Measurements from ENCODE around the gene RGMB. TPM values are rescaled to one million over a fixed set of nuclear protein-coding genes. Genes with fewer than 3 reads are reported as not detected.

The RGMB gene
- polyA plus RNA-seq, 1 donor (not counting 4 experiments of a cell fraction or from before 2014, with no cell fraction given): 16.3 TPM

GRCh38 chr5:98753507-98753906 lies 20.0 kb upstream of the RGMB start:
- Histone ChIP-seq H4K20me1 (ENCODE audit: control insufficient read depth, extremely low read depth, insufficient read depth, low read length) (no peaks in the 10 kb centered on the region), H2AFZ (ENCODE audit: control insufficient read depth, low read length) (no peak overlapping the region), H3K4me2 (ENCODE audit: control insufficient read depth, extremely low read depth, insufficient read depth, low read depth, low read length) (no peak overlapping the region), H3K9ac (ENCODE audit: control insufficient read depth, extremely low read depth, insufficient read depth, low read length) (no peak overlapping the region), H3K4me1 (ENCODE audit: control insufficient read depth, extremely low read depth, insufficient read depth, low read length) (no peaks in the 10 kb centered on the region), H3K9me1 (ENCODE audit: control insufficient read depth, extremely low read depth, insufficient read depth, low read length) (no peaks in the 10 kb centered on the region), H3K27me3 (ENCODE audit: control insufficient read depth, extremely low read depth, insufficient read depth, low read length) (no peaks in the 10 kb centered on the region), H3K9me3 (ENCODE audit: control insufficient read depth, low read depth, low read length) (no peaks in the 10 kb centered on the region), H3K27ac (ENCODE audit: control insufficient read depth, insufficient read depth, low read length) (no peak overlapping the region), H3K36me3 (ENCODE audit: control insufficient read depth in 2 of 2, extremely low read depth in 1 of 2, insufficient read depth in 2 of 2, low read length in 2 of 2) (no peaks in the 10 kb centered on the region), H3K79me2 (ENCODE audit: control insufficient read depth, insufficient read depth, low read length) (no peaks in the 10 kb centered on the region), H3K4me3 (ENCODE audit: control insufficient read depth in 2 of 3, extremely low read depth in 1 of 3, insufficient read depth in 2 of 3, low read depth in 1 of 3, low read length in 3 of 3) (no peak overlapping the region)
- DNase-seq (ENCODE audit: low read depth, low spot score): no peak
- dilution Hi-C loops (cut with MboI; ENCODE audit: extremely low pct_ligation_motif_present, low sequenced_read_pairs): loop anchor here (25.0 kb wide), 1 partner anchor 316 kb away; no protein-coding TSS in a partner anchor
- no peak for TF ChIP-seq CTCF (optimal IDR thresholded peaks at IDR 0.05 in 1 of 3, IDR thresholded peaks at IDR 0.05 in 1 of 3, conservative IDR thresholded peaks at IDR 0.05 in 1 of 3; ENCODE audit: extremely low read depth in 1 of 3, insufficient read depth in 2 of 3, low read length in 3 of 3)
- TF ChIP-seq EZH2 (IDR thresholded peaks at IDR 0.05; ENCODE audit: low read length): no peak
- FAIRE-seq: no peak

GRCh38 chr5:98755406-98755805 lies 18.1 kb upstream of the RGMB start:
- Histone ChIP-seq H3K9ac (ENCODE audit: control insufficient read depth, extremely low read depth, insufficient read depth, low read length) (no peak overlapping the region), H3K4me2 (ENCODE audit: control insufficient read depth, extremely low read depth, insufficient read depth, low read depth, low read length) (no peak overlapping the region), H3K79me2 (ENCODE audit: control insufficient read depth, insufficient read depth, low read length) (no peaks in the 10 kb centered on the region), H3K4me3 (ENCODE audit: control insufficient read depth in 2 of 3, extremely low read depth in 1 of 3, insufficient read depth in 2 of 3, low read depth in 1 of 3, low read length in 3 of 3) (no peak overlapping the region), H3K27me3 (ENCODE audit: control insufficient read depth, extremely low read depth, insufficient read depth, low read length) (no peaks in the 10 kb centered on the region), H2AFZ (ENCODE audit: control insufficient read depth, low read length) (no peak overlapping the region), H3K36me3 (ENCODE audit: control insufficient read depth in 2 of 2, extremely low read depth in 1 of 2, insufficient read depth in 2 of 2, low read length in 2 of 2) (no peaks in the 10 kb centered on the region), H3K27ac (ENCODE audit: control insufficient read depth, insufficient read depth, low read length) (no peak overlapping the region), H3K9me1 (ENCODE audit: control insufficient read depth, extremely low read depth, insufficient read depth, low read length) (no peaks in the 10 kb centered on the region), H3K4me1 (ENCODE audit: control insufficient read depth, extremely low read depth, insufficient read depth, low read length) (no peaks in the 10 kb centered on the region), H3K9me3 (ENCODE audit: control insufficient read depth, low read depth, low read length) (no peaks in the 10 kb centered on the region), H4K20me1 (ENCODE audit: control insufficient read depth, extremely low read depth, insufficient read depth, low read length) (no peaks in the 10 kb centered on the region)
- dilution Hi-C loops (cut with MboI; ENCODE audit: extremely low pct_ligation_motif_present, low sequenced_read_pairs): loop anchor here (25.0 kb wide), 1 partner anchor 318 kb away; no protein-coding TSS in a partner anchor
- DNase-seq (ENCODE audit: low read depth, low spot score): no peak
- no peak for TF ChIP-seq CTCF (optimal IDR thresholded peaks at IDR 0.05 in 1 of 3, IDR thresholded peaks at IDR 0.05 in 1 of 3, conservative IDR thresholded peaks at IDR 0.05 in 1 of 3; ENCODE audit: extremely low read depth in 1 of 3, insufficient read depth in 2 of 3, low read length in 3 of 3)
- no peak for TF ChIP-seq EZH2 (IDR thresholded peaks at IDR 0.05; ENCODE audit: low read length)
- no peak for FAIRE-seq

Measured in keratinocyte (primary cell).